GM12891 (cell line): ENCODE measurements around the gene PRRT4.

ENCODE experiments used
- DNase-seq: peaks from one replicate; pipeline ENCODE4 v3.0.0; 2011; ENCODE audit warnings: low spot score; ENCODE audit not compliant: insufficient read length
- FAIRE-seq: peaks from 2 replicates; lab custom pipeline; 2011; peaks lifted over from hg19 to GRCh38; lab: Jason Lieb, UNC
- PAX5 ChIP-seq: IDR thresholded peaks from 2 replicates; pipeline ENCODE4 v1.6.1; 2011; ENCODE audit warnings: low read length, moderate library complexity, mild to moderate bottlenecking; ENCODE audit not compliant: insufficient read depth, severe bottlenecking
- POLR2A ChIP-seq: IDR thresholded peaks from 2 replicates; pipeline ENCODE4 v1.6.1; 2011; ENCODE audit warnings: low read depth, low read length, control low read depth
- POLR2AphosphoS5 ChIP-seq: IDR thresholded peaks from 2 replicates; pipeline ENCODE4 v1.6.1; 2011; ENCODE audit warnings: low read depth, low read length, control low read depth
- POU2F2 ChIP-seq: IDR thresholded peaks from 2 replicates; pipeline ENCODE4 v1.6.1; 2011; ENCODE audit warnings: low read depth, mild to moderate bottlenecking, control low read depth, low read length, moderate library complexity
- SPI1 ChIP-seq: IDR thresholded peaks from 2 replicates; pipeline ENCODE4 v1.6.1; 2011; ENCODE audit warnings: low read depth, low read length, control low read depth
- TAF1 ChIP-seq: IDR thresholded peaks from 2 replicates; pipeline ENCODE4 v1.6.1; 2011; ENCODE audit warnings: low read depth, low read length, control low read depth

Gene PRRT4

DNA sequence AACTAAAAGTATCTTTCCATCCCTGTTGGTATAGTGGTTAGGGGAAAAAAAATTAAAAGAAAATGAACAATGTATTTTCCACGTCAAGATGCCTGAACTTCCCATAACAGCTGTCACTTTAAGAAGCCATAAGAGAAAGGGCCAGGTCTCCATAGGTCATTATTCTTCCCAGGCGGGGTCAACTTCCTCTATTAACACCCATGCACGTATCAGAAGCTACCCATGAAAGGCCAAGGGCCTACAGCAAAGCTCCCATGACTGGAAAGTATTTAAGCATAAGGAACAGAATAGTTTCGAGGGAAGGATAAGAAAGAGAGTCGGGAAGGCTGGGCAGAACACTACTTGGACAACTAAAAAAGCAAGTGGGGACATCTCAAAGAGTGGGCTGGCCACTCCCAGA, 57.8 kb downstream of the PRRT4 start:
- no peak for FAIRE-seq
- DNase-seq = no peak
- no peak for TF ChIP-seq POLR2A
- no peak for TF ChIP-seq POU2F2
- no peak for TF ChIP-seq TAF1
- no peak for TF ChIP-seq SPI1
- TF ChIP-seq POLR2AphosphoS5 = no peak
- TF ChIP-seq PAX5 = no peak

DNA sequence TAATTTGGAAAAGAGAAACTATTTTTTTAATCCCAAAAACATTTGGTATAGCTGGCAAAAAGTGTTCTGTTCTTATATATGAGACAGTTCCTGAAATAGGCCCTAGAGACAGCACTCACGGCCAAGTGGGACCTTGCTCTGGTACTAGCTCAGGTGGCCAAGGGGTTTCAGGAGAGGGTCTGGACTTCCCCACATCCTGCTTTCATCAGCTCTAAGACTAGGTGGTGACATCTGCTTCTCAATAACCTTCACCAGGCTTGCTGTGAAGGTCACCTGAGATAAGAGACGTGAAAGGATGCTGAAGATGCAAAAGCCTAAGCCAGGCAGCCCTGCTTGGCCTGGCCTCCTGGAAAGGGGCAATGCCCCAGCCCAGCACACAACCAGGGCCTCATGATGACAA, 58.4 kb downstream of the PRRT4 start:
- no peak for TF ChIP-seq TAF1
- TF ChIP-seq POU2F2 = no peak
- no peak for TF ChIP-seq POLR2AphosphoS5
- TF ChIP-seq SPI1 = no peak
- no peak for TF ChIP-seq POLR2A
- no peak for TF ChIP-seq PAX5
- no peak for FAIRE-seq
- DNase-seq = no peak

DNA sequence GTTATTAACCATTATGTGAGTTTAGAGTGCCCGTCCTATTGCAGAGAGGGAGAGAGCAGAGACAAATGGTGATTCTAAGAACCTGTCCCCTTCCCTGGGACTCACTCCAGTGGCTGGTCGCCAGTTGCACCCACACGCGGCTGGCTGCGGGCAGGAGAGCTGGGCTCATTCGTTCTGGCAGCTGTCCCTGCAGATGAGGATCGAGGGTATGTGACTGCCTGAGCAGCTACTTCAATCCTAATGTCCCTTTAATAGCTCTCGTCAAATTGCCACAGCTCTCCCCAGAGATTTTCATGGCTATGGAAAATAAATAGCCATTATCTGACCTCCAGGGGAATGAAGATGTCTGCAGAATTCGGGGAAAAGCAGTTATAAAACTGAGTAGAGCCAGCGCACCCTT, 59.4 kb downstream of the PRRT4 start:
- FAIRE-seq (no peak), DNase-seq (no peak)
- TF ChIP-seq POU2F2 (no peak), TAF1 (no peak), SPI1 (no peak), POLR2A (no peak), POLR2AphosphoS5 (no peak), PAX5 (no peak)
